ENCODE measurements around the gene TCF12. TPM values are rescaled to one million over a fixed set of nuclear protein-coding genes. Genes with fewer than 3 reads are reported as not detected.

Gene TCF12
- total RNA-seq, 2 donors from 2014 or later: 91.8 to 107 TPM

DNA sequence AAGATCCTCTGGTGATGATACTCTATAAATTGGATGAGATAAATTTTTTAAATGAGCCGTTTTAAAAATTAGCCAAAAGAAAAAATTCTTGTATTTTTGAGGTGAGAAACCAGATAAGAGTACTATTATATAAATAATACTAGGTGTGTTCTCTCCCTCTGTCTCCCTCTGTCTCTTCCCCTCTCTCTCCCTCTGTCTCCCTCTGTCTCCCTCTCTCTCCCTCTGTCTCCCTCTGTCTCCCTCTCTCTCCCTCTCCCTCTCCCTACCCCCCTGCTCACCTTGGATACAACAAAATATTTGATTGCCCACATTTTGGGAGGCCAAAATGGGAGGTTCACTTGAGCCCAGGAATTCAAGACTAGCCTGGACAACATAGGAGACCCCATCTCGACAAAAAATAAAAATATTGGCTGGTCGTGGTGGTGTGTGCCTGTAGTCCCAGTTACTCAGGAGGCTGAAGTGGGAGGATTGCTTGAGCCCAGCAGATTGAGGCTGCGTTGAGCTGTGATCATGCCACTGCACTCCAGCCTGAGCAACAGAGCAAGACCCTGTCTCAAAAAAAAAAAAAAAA is 168.5 kb downstream of the TCF12 start:
- DNase-seq (ENCODE audit: low spot score) (no peak), ATAC-seq (ENCODE audit: insufficient number of reproducible peaks, low FRiP score, low read depth) (no peak)
- Histone ChIP-seq H3K27me3 (replicated peaks; ENCODE audit: insufficient read depth) (no peaks in the 10 kb centered on the region), H3K4me3 (no peak overlapping the region), H3K27ac (no peak overlapping the region), H3K36me3 (no peaks in the 10 kb centered on the region), H3K4me1 (ENCODE audit: control insufficient read depth in 1 of 2, low read depth in 2 of 2) (peaks cover 0 to 8% of the 10 kb centered on the region in 2 donors), H3K9me3 (no peaks in the 10 kb centered on the region)
- TF ChIP-seq, protein P1, sequence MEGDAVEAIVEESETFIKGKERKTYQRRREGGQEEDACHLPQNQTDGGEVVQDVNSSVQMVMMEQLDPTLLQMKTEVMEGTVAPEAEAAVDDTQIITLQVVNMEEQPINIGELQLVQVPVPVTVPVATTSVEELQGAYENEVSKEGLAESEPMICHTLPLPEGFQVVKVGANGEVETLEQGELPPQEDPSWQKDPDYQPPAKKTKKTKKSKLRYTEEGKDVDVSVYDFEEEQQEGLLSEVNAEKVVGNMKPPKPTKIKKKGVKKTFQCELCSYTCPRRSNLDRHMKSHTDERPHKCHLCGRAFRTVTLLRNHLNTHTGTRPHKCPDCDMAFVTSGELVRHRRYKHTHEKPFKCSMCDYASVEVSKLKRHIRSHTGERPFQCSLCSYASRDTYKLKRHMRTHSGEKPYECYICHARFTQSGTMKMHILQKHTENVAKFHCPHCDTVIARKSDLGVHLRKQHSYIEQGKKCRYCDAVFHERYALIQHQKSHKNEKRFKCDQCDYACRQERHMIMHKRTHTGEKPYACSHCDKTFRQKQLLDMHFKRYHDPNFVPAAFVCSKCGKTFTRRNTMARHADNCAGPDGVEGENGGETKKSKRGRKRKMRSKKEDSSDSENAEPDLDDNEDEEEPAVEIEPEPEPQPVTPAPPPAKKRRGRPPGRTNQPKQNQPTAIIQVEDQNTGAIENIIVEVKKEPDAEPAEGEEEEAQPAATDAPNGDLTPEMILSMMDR (IDR thresholded peaks at IDR 0.05): no peak

- no peaks in the 10 kb centered on the region for H3K36me3 ChIP-seq
- DNase-seq (ENCODE audit: low spot score) (no peak), ATAC-seq (ENCODE audit: insufficient number of reproducible peaks, low FRiP score, low read depth) (no peak)
- no peak overlapping the region for H3K27ac ChIP-seq
- H3K9me3 ChIP-seq: no peaks in the 10 kb centered on the region
- H3K4me3 ChIP-seq: no peak overlapping the region
- H3K4me1 ChIP-seq (ENCODE audit: control insufficient read depth in 1 of 2, low read depth in 2 of 2): no peaks in the 10 kb centered on the region
- TF ChIP-seq, protein P1 (IDR thresholded peaks at IDR 0.05): no peak
- H3K27me3 ChIP-seq (replicated peaks; ENCODE audit: insufficient read depth): no peaks in the 10 kb centered on the region
These were observed 171.5 kb downstream of the TCF12 start for GRCh38 chr15:57089815-57090495.

DNA sequence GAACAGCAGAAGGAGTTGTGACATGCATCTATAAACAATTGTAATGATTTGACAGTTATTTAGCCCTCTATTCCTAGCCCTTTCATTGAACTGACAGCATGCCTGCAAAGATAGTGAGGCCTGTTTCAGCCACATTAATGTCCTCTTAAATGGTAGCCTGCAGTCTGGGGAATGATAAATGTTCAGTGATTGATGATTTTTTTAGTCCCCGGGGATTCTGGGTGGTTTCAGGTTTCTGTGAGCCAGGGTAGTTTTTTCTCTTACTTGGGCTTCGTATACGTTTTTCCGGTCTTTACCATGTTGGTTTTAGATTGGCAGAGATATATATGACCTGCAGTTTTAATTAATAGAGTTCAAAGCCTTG is 172.0 kb downstream of the TCF12 start:
- Histone ChIP-seq H3K4me3 (no peak overlapping the region), H3K4me1 (ENCODE audit: control insufficient read depth in 1 of 2, low read depth in 2 of 2) (no peaks in the 10 kb centered on the region), H3K27ac (no peak overlapping the region), H3K27me3 (replicated peaks; ENCODE audit: insufficient read depth) (no peaks in the 10 kb centered on the region), H3K36me3 (no peaks in the 10 kb centered on the region), H3K9me3 (no peaks in the 10 kb centered on the region)
- DNase-seq (ENCODE audit: low spot score): no peak
- TF ChIP-seq, protein P1 (IDR thresholded peaks at IDR 0.05): no peak
- ATAC-seq (ENCODE audit: insufficient number of reproducible peaks, low FRiP score, low read depth): no peak

DNA sequence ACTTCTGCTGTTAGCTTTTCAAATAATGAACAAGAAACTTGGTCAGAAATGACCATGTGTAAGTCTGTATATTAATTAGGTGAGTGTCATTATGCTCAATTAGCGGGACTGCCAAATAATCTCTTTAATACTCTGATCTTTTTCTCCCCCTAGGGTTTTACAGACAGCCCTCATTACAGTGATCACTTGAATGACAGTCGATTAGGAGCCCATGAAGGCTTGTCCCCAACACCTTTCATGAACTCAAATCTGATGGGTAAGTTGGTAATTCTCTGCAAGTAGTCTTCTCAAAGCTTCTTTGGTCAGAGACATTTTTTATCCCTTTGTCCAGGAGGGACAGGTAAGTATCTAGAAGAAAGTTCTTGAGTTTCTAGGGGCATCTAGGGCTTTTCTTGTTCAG is 173.2 kb downstream of the TCF12 start:
- H3K4me1 ChIP-seq (ENCODE audit: control insufficient read depth in 1 of 2, low read depth in 2 of 2): no peaks in the 10 kb centered on the region
- TF ChIP-seq, protein P1 (IDR thresholded peaks at IDR 0.05): no peak
- H3K27me3 ChIP-seq (replicated peaks; ENCODE audit: insufficient read depth): no peaks in the 10 kb centered on the region
- H3K36me3 ChIP-seq: no peaks in the 10 kb centered on the region
- H3K9me3 ChIP-seq: no peaks in the 10 kb centered on the region
- DNase-seq (ENCODE audit: low spot score): no peak
- no peak overlapping the region for H3K27ac ChIP-seq
- no peak for ATAC-seq (ENCODE audit: insufficient number of reproducible peaks, low FRiP score, low read depth)
- no peak overlapping the region for H3K4me3 ChIP-seq

DNA sequence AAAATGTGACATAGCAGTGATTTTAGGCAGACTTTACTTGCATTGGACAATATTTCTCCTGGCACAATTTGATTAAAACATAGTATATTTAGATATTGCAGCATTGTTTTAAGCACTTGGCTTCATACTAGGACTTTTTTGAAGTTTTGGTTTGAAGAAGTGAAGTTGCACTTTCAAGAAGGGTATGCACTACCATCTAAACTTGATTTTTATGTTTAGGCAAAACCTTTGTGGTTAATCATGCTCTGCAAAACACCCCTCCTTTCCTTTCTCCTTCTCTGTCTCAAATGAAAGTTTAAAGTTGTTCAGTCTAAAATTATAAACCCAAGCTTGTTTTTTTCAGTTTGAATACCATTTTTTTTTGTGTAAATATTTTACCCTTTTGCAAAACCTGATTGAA is 173.8 kb downstream of the TCF12 start:
- no peaks in the 10 kb centered on the region for H3K9me3 ChIP-seq
- DNase-seq (ENCODE audit: low spot score) (no peak), ATAC-seq (ENCODE audit: insufficient number of reproducible peaks, low FRiP score, low read depth) (no peak)
- H3K27me3 ChIP-seq (replicated peaks; ENCODE audit: insufficient read depth): no peaks in the 10 kb centered on the region
- H3K27ac ChIP-seq: no peak overlapping the region
- H3K4me1 ChIP-seq (ENCODE audit: control insufficient read depth in 1 of 2, low read depth in 2 of 2): no peaks in the 10 kb centered on the region
- TF ChIP-seq, protein P1 (IDR thresholded peaks at IDR 0.05): no peak
- H3K4me3 ChIP-seq: no peak overlapping the region
- H3K36me3 ChIP-seq: no peaks in the 10 kb centered on the region
